ENCODE data around the gene SKIDA1.

Gene SKIDA1

GRCh38 chr10:21517134-21518031, 8.1 kb downstream of the SKIDA1 start:
- peak; percentile 86 for DNase-seq (ENCODE audit: low read depth, low spot score)

- peak; percentile 81 for DNase-seq (ENCODE audit: low read depth, low spot score)
These were observed 9.0 kb downstream of the SKIDA1 start for GRCh38 chr10:21516242-21517131.

- peak; percentile 27 for DNase-seq (ENCODE audit: low read depth, low spot score)
These were observed 9.9 kb downstream of the SKIDA1 start for GRCh38 chr10:21515361-21516241.

GRCh38 chr10:21514818-21515351, 10.6 kb downstream of the SKIDA1 start:
- peak; percentile 47 for DNase-seq (ENCODE audit: low read depth, low spot score)

GRCh38 chr10:21514129-21514817, 11.2 kb downstream of the SKIDA1 start:
- DNase-seq (ENCODE audit: low read depth, low spot score) = no peak

GRCh38 chr10:21513405-21513788, 12.1 kb downstream of the SKIDA1 start:
- DNase-seq (ENCODE audit: low read depth, low spot score) = no peak

- no peak for DNase-seq (ENCODE audit: low read depth, low spot score)
These were observed 12.7 kb downstream of the SKIDA1 start for GRCh38 chr10:21512573-21513404.

GRCh38 chr10:21511946-21512572, 13.4 kb downstream of the SKIDA1 start:
- DNase-seq (ENCODE audit: low read depth, low spot score) = no peak

GRCh38 chr10:21511095-21511570, 14.3 kb downstream of the SKIDA1 start:
- no peak for DNase-seq (ENCODE audit: low read depth, low spot score)

GRCh38 chr10:21510241-21511094, 15.0 kb downstream of the SKIDA1 start:
- peak; percentile 88 for DNase-seq (ENCODE audit: low read depth, low spot score)

GRCh38 chr10:21509341-21510240, 15.9 kb downstream of the SKIDA1 start:
- peak; percentile 73 for DNase-seq (ENCODE audit: low read depth, low spot score)

- DNase-seq (ENCODE audit: low read depth, low spot score) = peak; percentile 79
These were observed 16.7 kb downstream of the SKIDA1 start for GRCh38 chr10:21508706-21509331.

GRCh38 chr10:21507150-21507549, 18.3 kb downstream of the SKIDA1 start:
- DNase-seq (ENCODE audit: low read depth, low spot score) = no peak

- DNase-seq (ENCODE audit: low read depth, low spot score) = no peak
These were observed 19.1 kb downstream of the SKIDA1 start for GRCh38 chr10:21506351-21506750.

- DNase-seq (ENCODE audit: low read depth, low spot score) = no peak
These were observed 19.7 kb downstream of the SKIDA1 start for GRCh38 chr10:21505711-21506278.

- DNase-seq (ENCODE audit: low read depth, low spot score) = no peak
These were observed 21.9 kb downstream of the SKIDA1 start for GRCh38 chr10:21503542-21503941.
